DMS53 (cell line): ENCODE data around the gene UPB1.
A peak's percentile ranks its signal among the peaks of the same experiment; 100 is the strongest.
"Not testable (repeated sequence)": the region's sequence is repeated elsewhere in the genome, so short reads cannot be mapped to it uniquely, and the experiment has no call there.

Experiments used
- DNase-seq: peaks from one replicate; lab custom pipeline; 2025; lab: John Stamatoyannopoulos, UW

The UPB1 gene

GRCh38 chr22:24482575-24482974 lies 12.6 kb upstream of the UPB1 start:
- DNase-seq: peak; percentile 24

GRCh38 chr22:24482998-24483397 lies 12.1 kb upstream of the UPB1 start:
- DNase-seq: no peak

- DNase-seq: no peak
Measured at GRCh38 chr22:24483976-24484545, 11.1 kb upstream of the UPB1 start.

- no peak for DNase-seq
Measured at GRCh38 chr22:24485170-24485569, 10.0 kb upstream of the UPB1 start.

- no peak for DNase-seq
Measured at GRCh38 chr22:24485608-24486007, 9.5 kb upstream of the UPB1 start.

- no peak for DNase-seq
Measured at GRCh38 chr22:24486501-24486921, 8.6 kb upstream of the UPB1 start.

GRCh38 chr22:24489011-24489410 lies 6.1 kb upstream of the UPB1 start:
- DNase-seq: no peak

GRCh38 chr22:24489434-24489833 lies 5.7 kb upstream of the UPB1 start:
- not testable (repeated sequence) for DNase-seq

GRCh38 chr22:24492391-24492790 lies 2.7 kb upstream of the UPB1 start:
- no peak for DNase-seq

GRCh38 chr22:24494167-24494527 lies 985 bp upstream of the UPB1 start:
- DNase-seq: no peak

- DNase-seq: no peak
Measured at GRCh38 chr22:24495365-24495675, 188 bp downstream of the UPB1 start.

- DNase-seq: no peak
Measured at GRCh38 chr22:24496234-24496633, 1.1 kb downstream of the UPB1 start.

GRCh38 chr22:24496661-24497060 lies 1.5 kb downstream of the UPB1 start:
- no peak for DNase-seq

- no peak for DNase-seq
Measured at GRCh38 chr22:24497841-24498258, 2.7 kb downstream of the UPB1 start.

GRCh38 chr22:24498824-24499223 lies 3.7 kb downstream of the UPB1 start:
- DNase-seq: no peak

GRCh38 chr22:24499706-24500276 lies 4.7 kb downstream of the UPB1 start:
- no peak for DNase-seq

- DNase-seq: peak; percentile 79
Measured at GRCh38 chr22:24500277-24500820, 5.2 kb downstream of the UPB1 start.

- DNase-seq: no peak
Measured at GRCh38 chr22:24501301-24502005, 6.3 kb downstream of the UPB1 start.

- DNase-seq: no peak
Measured at GRCh38 chr22:24502034-24502433, 6.9 kb downstream of the UPB1 start.

- no peak for DNase-seq
Measured at GRCh38 chr22:24502541-24502940, 7.4 kb downstream of the UPB1 start.

GRCh38 chr22:24503137-24503842 lies 8.2 kb downstream of the UPB1 start:
- DNase-seq: peak; percentile 13

- DNase-seq: no peak
Measured at GRCh38 chr22:24503843-24504338, 8.8 kb downstream of the UPB1 start.

- DNase-seq: no peak
Measured at GRCh38 chr22:24504540-24504939, 9.4 kb downstream of the UPB1 start.
